ENCODE measurements around the gene SLC44A5.

The SLC44A5 gene

GRCh38 chr1:75174031-75174760 is 436.7 kb downstream of the SLC44A5 start:
- DNase-seq (ENCODE audit: low spot score): no peak

GRCh38 chr1:75172556-75172955 is 438.4 kb downstream of the SLC44A5 start:
- no peak for DNase-seq (ENCODE audit: low spot score)

GRCh38 chr1:75171876-75172275 is 439.0 kb downstream of the SLC44A5 start:
- DNase-seq (ENCODE audit: low spot score): no peak

GRCh38 chr1:75170981-75171380 is 439.9 kb downstream of the SLC44A5 start:
- DNase-seq (ENCODE audit: low spot score): no peak

GRCh38 chr1:75170011-75170410 is 440.9 kb downstream of the SLC44A5 start:
- no peak for DNase-seq (ENCODE audit: low spot score)

GRCh38 chr1:75166821-75167220 is 444.1 kb downstream of the SLC44A5 start:
- DNase-seq (ENCODE audit: low spot score): no peak

- DNase-seq (ENCODE audit: low spot score): no peak
Measured at GRCh38 chr1:75165264-75165663, 445.6 kb downstream of the SLC44A5 start.

GRCh38 chr1:75159154-75159553 is 451.8 kb downstream of the SLC44A5 start:
- DNase-seq (ENCODE audit: low spot score): no peak
